GM19035 (cell line): ENCODE results near the gene HHATL.

Experiments
- ATAC-seq: cut with Tn5 transposase; IDR thresholded peaks from one replicate; pipeline ENCODE4 v1.9.1; 2021; ENCODE audit not compliant: unreplicated experiment

The HHATL gene

DNA sequence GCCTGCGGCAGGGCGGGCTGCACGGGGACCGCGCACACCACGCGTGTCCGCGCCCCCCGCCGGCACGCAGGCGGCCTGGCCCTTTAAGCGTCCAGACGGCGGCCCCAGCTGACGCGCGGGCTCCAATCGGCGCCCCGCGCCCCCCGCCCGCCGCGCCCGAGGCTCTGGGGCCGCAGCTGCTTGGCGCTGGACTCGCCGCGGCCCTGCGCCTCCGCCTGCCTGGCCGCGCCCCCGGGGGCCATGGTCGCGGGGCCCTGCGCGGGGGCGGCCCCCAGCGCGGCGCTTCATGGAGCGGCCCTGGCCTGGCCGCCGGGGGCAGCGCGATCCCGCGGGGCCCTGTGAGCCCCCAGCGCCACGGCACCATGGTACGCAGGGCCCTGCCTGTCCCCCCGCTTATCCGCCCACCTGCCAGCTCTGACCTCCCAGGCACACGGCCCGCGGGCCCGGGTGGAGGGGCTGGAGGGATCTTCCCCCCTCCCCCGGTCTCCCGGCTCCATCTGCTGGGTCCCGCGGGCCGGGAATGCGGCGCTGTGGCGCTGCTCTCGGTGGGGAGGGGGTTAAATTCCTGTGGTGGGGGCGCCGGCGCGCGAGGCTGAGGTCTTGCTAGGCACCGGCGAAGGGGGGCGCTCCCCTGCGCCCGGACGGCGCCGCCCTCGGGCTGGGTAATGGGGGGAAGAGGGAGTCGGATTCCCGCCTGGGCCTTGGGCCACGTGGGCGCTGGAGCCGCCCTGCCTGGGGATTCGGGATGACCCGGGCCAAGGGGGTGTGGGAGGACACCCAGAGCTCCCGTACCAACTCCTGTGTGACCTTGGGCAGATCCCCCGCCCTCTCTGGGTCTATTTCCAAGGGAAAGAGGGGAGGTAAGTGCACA, 48.0 kb downstream of the HHATL start:
- no peak for ATAC-seq

- ATAC-seq, result no peak
Observed at GRCh38 chr3:42653560-42654330, 48.9 kb downstream of the HHATL start, which contains the start of gene ZBTB47. ZBTB47 (plus strand) TSS chr3:42653697; CDS start chr3:42658356, 4,659 bp downstream.

DNA sequence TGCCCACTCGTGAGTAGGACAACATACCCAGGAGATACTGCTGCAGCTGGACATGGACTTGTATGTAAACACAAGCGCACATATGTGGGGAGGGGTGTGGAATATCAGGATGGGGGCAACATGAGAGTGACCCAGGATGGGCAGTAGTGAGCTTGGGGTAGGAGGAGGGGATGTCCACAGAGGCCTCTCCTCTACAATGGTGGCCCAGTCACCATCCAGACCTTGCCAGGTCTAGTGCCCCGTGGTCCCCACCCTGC, 49.4 kb downstream of the HHATL start:
- ATAC-seq, result no peak

DNA sequence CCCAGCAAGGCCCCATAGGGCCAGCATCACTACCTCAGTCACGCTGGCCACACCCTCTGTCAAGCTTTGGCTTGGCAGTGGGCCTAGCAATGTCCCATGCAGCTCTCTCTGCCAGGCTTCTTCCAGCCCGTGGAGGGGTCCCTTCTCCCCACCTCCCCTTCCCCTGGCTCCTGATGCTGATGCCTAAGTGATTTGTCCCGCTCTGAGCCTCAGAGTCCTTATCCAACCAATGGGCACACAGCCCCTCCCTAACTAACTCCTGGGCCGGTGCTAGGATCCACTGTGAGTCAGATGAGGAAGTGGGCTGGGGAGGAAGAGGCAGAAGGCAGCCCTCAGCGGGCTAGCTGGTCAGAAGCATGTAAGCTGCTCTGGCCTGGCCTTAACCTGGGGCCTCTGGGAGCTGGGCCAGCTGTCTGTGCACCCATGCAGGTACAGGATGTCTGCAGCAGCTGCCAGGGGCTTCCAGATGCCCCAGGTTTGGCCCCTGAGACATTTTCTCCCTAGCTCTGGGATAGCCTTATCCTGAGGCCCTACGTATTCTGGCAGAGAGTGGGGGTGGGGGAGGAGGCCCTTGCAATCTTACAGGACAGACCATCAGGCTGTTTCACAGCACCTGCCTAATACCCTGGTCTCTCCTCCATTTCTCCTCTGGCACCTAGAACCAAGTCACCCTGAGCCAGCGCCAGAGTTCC, 49.8 kb downstream of the HHATL start:
- peak; percentile 42 for ATAC-seq

DNA sequence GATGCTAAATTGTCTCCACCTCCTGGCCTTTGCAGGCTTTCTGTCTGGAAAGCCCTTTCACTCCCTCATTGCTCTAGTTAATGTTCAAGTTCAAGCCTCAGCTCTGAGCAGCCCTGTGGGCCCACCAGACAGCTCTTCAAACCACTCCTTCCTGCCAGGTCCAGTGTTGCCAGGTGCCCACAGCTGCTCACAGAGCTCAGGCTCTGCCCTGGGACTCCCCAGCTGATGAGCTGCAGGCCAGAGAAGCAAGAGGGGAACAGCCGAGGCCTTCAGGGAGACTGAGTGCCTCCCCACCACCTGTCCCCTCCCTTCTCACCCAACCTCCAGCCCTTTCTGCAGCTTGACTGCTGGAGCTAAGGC, 50.4 kb downstream of the HHATL start:
- ATAC-seq, result no peak

- ATAC-seq, result no peak
Observed at GRCh38 chr3:42651248-42652091, 51.1 kb downstream of the HHATL start.

GRCh38 chr3:42649783-42650182, 52.8 kb downstream of the HHATL start:
- no peak for ATAC-seq

DNA sequence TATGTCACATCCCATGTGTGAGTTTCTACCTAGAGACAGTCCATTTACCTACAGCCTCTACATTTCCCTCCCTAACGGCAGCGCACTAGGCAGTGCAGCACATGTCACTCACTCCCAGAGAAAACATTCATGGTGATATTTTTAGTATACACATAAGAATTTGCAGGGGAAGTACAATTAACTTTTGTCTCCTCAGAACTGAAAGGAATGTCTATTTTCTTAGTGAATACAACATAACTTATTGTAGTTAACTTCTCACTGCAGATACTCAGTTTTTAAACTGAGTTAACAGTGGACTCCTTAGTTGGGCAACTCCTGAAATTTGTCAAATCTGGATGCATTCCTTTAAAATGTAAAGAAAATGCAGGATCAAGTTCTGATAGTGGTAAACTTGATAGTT, 53.6 kb downstream of the HHATL start:
- ATAC-seq, result no peak

- no peak for ATAC-seq
Observed at GRCh38 chr3:42647821-42648459, 54.7 kb downstream of the HHATL start.
